Keratinocyte (primary cell): ENCODE measurements around the gene PSMC1.

Source experiments
- CTCF ChIP-seq, 3 experiments: IDR thresholded peaks in 1 of 3; conservative IDR thresholded peaks in 1 of 3; optimal IDR thresholded peaks in 1 of 3; 2 replicates in 2 of 3; 3 replicates in 1 of 3; pipeline versions ENCODE3 to v1.5.1; 2011; ENCODE audit warnings: low read length in 3 of 3, mild to moderate bottlenecking in 3 of 3, moderate library complexity in 2 of 3, control low read depth in 1 of 3, inconsistent platforms in 1 of 3; ENCODE audit not compliant: insufficient read depth in 2 of 3; ENCODE audit errors: extremely low read depth in 1 of 3
- EZH2 ChIP-seq: IDR thresholded peaks from one replicate; pipeline ENCODE4 v1.6.1; 2012; ENCODE audit warnings: inconsistent platforms, mild to moderate bottlenecking, low read length, moderate library complexity

- no peak for TF ChIP-seq CTCF (optimal IDR thresholded peaks at IDR 0.05 in 1 of 3, IDR thresholded peaks at IDR 0.05 in 1 of 3, conservative IDR thresholded peaks at IDR 0.05 in 1 of 3; ENCODE audit: extremely low read depth in 1 of 3, insufficient read depth in 2 of 3, low read length in 3 of 3)
- TF ChIP-seq EZH2: no peak
Measured at GRCh38 chr14:90239139-90239538, 17.2 kb upstream of the PSMC1 start.
